ENCODE results near the gene SSBP2. TPM values are rescaled to one million over a fixed set of nuclear protein-coding genes. Genes with fewer than 3 reads are reported as not detected.

The SSBP2 gene
- total and polyA plus RNA-seq, 2 donors (not counting 3 experiments of a cell fraction or from before 2014, with no cell fraction given) = 9.6 to 11.5 TPM

GRCh38 chr5:81638471-81638870 is 112.4 kb downstream of the SSBP2 start:
- TF ChIP-seq POLR2AphosphoS5 (IDR thresholded peaks at IDR 0.05; ENCODE audit: insufficient read depth, low read depth, low read length) = no peak
- TF ChIP-seq EZH2 (IDR thresholded peaks at IDR 0.05; ENCODE audit: borderline replicate concordance, low read depth, low read length, severe bottlenecking) = no peak
- TF ChIP-seq JUN (IDR thresholded peaks at IDR 0.05; ENCODE audit: borderline replicate concordance, insufficient read depth, insufficient read length, low read depth) = no peak
- TF ChIP-seq GATA2 (IDR thresholded peaks at IDR 0.05; ENCODE audit: insufficient read depth, insufficient read length, low read depth, low read length) = no peak
- no peak for TF ChIP-seq POLR2A (IDR thresholded peaks at IDR 0.05; ENCODE audit: low read depth, low read length)
- TF ChIP-seq, protein P1, sequence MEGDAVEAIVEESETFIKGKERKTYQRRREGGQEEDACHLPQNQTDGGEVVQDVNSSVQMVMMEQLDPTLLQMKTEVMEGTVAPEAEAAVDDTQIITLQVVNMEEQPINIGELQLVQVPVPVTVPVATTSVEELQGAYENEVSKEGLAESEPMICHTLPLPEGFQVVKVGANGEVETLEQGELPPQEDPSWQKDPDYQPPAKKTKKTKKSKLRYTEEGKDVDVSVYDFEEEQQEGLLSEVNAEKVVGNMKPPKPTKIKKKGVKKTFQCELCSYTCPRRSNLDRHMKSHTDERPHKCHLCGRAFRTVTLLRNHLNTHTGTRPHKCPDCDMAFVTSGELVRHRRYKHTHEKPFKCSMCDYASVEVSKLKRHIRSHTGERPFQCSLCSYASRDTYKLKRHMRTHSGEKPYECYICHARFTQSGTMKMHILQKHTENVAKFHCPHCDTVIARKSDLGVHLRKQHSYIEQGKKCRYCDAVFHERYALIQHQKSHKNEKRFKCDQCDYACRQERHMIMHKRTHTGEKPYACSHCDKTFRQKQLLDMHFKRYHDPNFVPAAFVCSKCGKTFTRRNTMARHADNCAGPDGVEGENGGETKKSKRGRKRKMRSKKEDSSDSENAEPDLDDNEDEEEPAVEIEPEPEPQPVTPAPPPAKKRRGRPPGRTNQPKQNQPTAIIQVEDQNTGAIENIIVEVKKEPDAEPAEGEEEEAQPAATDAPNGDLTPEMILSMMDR (IDR thresholded peaks at IDR 0.05; ENCODE audit: extremely low read depth in 1 of 2, insufficient read depth in 1 of 2, low read depth in 1 of 2, low read length in 2 of 2) = no peak
- TF ChIP-seq MYC (IDR thresholded peaks at IDR 0.05; ENCODE audit: low read depth, low read length) = no peak
- TF ChIP-seq, protein P2, sequence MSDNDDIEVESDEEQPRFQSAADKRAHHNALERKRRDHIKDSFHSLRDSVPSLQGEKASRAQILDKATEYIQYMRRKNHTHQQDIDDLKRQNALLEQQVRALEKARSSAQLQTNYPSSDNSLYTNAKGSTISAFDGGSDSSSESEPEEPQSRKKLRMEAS (IDR thresholded peaks at IDR 0.05; ENCODE audit: insufficient read depth, insufficient read length) = no peak
- TF ChIP-seq FOS (IDR thresholded peaks at IDR 0.05; ENCODE audit: borderline replicate concordance, insufficient read depth, low read length) = no peak
- Histone ChIP-seq H3K9ac (replicated peaks; ENCODE audit: extremely low read depth, insufficient read depth, low read length) (no peak overlapping the region), H4K20me1 (replicated peaks; ENCODE audit: control insufficient read depth, extremely low read depth, insufficient read depth, low read length) (no peaks in the 10 kb centered on the region), H3K9me1 (replicated peaks; ENCODE audit: control insufficient read depth, extremely low read depth, insufficient read depth, low read length) (no peaks in the 10 kb centered on the region), H3K4me2 (ENCODE audit: insufficient read depth, low read length) (no peak overlapping the region), H3K9me3 (replicated peaks; ENCODE audit: control insufficient read depth, insufficient read depth, low read length) (no peaks in the 10 kb centered on the region), H3K4me3 (replicated peaks in 1 of 3; ENCODE audit: insufficient read depth in 1 of 3, low read depth in 1 of 3, low read length in 3 of 3) (no peak overlapping the region), H3K4me1 (ENCODE audit: control insufficient read depth, extremely low read depth, insufficient read depth, low read length) (peaks cover 9% of the 10 kb centered on the region), H3K27me3 (ENCODE audit: control insufficient read depth in 2 of 2, insufficient read depth in 2 of 2, low read length in 2 of 2) (no peaks in the 10 kb centered on the region), H3K79me2 (ENCODE audit: control insufficient read depth, insufficient read depth, low read length) (no peaks in the 10 kb centered on the region), H3K27ac (ENCODE audit: insufficient read depth, low read depth, low read length) (no peak overlapping the region), H3K36me3 (ENCODE audit: control insufficient read depth in 2 of 2, extremely low read depth in 1 of 2, insufficient read depth in 2 of 2, low read length in 2 of 2) (no peaks in the 10 kb centered on the region), H2AFZ (ENCODE audit: low read depth, low read length) (no peak overlapping the region)
- DNase-seq (ENCODE audit: low read depth, low spot score) (no peak), FAIRE-seq (no peak)
- POLR2A ChIA-PET = no interaction called here
- CTCF ChIA-PET = no interaction called here
- intact Hi-C loops (cut with micrococcal nuclease) = no loop called here
- dilution Hi-C loops (cut with MboI; ENCODE audit: extremely low pct_ligation_motif_present, low sequenced_read_pairs) = no loop called here
- BruUV-seq (replicated peaks) = no TSS peak
